Astrocyte (in vitro differentiated cells and primary cell): Measurements from ENCODE around the gene LRCH1. TPM values are rescaled to one million over a fixed set of nuclear protein-coding genes. Genes with fewer than 3 reads are reported as not detected.

Experiments used
- DNase-seq: peaks from one replicate; pipeline ENCODE4 v3.0.0-alpha.2; 2010; ENCODE audit warnings: low read depth
- FAIRE-seq: peaks from 2 replicates; lab custom pipeline; 2011; peaks lifted over from hg19 to GRCh38; lab: Jason Lieb, UNC
- H2AFZ ChIP-seq: 2 replicates; pipeline ENCODE4 v1.6.0; 2012; ENCODE audit warnings: low read depth, low read length, inconsistent platforms
- H3K27ac ChIP-seq: 2 replicates; pipeline ENCODE4 v1.5.1; 2011; ENCODE audit warnings: low read depth, low read length, inconsistent platforms
- H3K27me3 ChIP-seq: 2 replicates; pipeline ENCODE4 v1.6.0; 2011; ENCODE audit warnings: low read length, inconsistent platforms; ENCODE audit not compliant: insufficient read depth
- H3K36me3 ChIP-seq: 2 replicates; pipeline ENCODE4 v1.5.1; 2011; ENCODE audit warnings: low read length, inconsistent platforms; ENCODE audit not compliant: insufficient read depth
- H3K4me1 ChIP-seq: 2 replicates; pipeline ENCODE4 v1.5.1; 2011; ENCODE audit warnings: low read length, inconsistent platforms; ENCODE audit not compliant: insufficient read depth
- H3K4me2 ChIP-seq: 2 replicates; pipeline ENCODE4 v1.6.0; 2012; ENCODE audit warnings: low read length, inconsistent platforms
- H3K4me3 ChIP-seq: 2 replicates; pipeline ENCODE4 v1.5.1; 2011; ENCODE audit warnings: low read depth, mild to moderate bottlenecking, low read length, inconsistent platforms; ENCODE audit not compliant: insufficient read depth
- H3K79me2 ChIP-seq: 2 replicates; pipeline ENCODE4 v1.6.0; 2012; ENCODE audit warnings: mild to moderate bottlenecking, low read length, inconsistent platforms; ENCODE audit not compliant: insufficient read depth
- H3K9ac ChIP-seq: 2 replicates; pipeline ENCODE4 v1.6.0; 2012; ENCODE audit warnings: mild to moderate bottlenecking, low read length, inconsistent platforms
- H3K9me3 ChIP-seq: 2 replicates; pipeline ENCODE4 v1.5.1; 2012; ENCODE audit warnings: low read depth, mild to moderate bottlenecking, low read length, inconsistent platforms; ENCODE audit not compliant: insufficient read depth
- H4K20me1 ChIP-seq: 2 replicates; pipeline ENCODE4 v1.6.0; 2012; ENCODE audit warnings: low read length, inconsistent platforms; ENCODE audit not compliant: insufficient read depth
- H3K27ac Mint-ChIP-seq: one replicate; pipeline ENCODE4 v1.8.0; 2021; ENCODE audit warnings: mild to moderate bottlenecking, mixed read lengths; ENCODE audit not compliant: unreplicated experiment
- H3K27me3 Mint-ChIP-seq: one replicate; pipeline ENCODE4 v1.8.0; 2021; ENCODE audit warnings: low read depth, mixed read lengths; ENCODE audit not compliant: unreplicated experiment
- H3K36me3 Mint-ChIP-seq: one replicate; pipeline ENCODE4 v1.8.0; 2021; ENCODE audit warnings: low read depth, mixed read lengths; ENCODE audit not compliant: unreplicated experiment
- H3K4me1 Mint-ChIP-seq: one replicate; pipeline ENCODE4 v1.8.0; 2021; ENCODE audit warnings: low read depth, mixed read lengths; ENCODE audit not compliant: unreplicated experiment
- H3K4me3 Mint-ChIP-seq: one replicate; pipeline ENCODE4 v1.8.0; 2021; ENCODE audit warnings: mild to moderate bottlenecking, moderate library complexity, mixed read lengths; ENCODE audit not compliant: unreplicated experiment
- H3K9me3 Mint-ChIP-seq: one replicate; pipeline ENCODE4 v1.8.0; 2021; ENCODE audit warnings: mild to moderate bottlenecking, mixed read lengths; ENCODE audit not compliant: unreplicated experiment
- CTCF ChIP-seq: IDR thresholded peaks from 2 replicates; pipeline ENCODE4 v1.5.1; 2011; ENCODE audit warnings: low read depth, mild to moderate bottlenecking, inconsistent platforms, low read length, moderate library complexity; ENCODE audit not compliant: insufficient read depth
- EZH2 ChIP-seq: IDR thresholded peaks from 2 replicates; pipeline ENCODE4 v1.6.1; 2012; ENCODE audit warnings: mild to moderate bottlenecking, low read length, inconsistent platforms; ENCODE audit not compliant: insufficient read depth
- total RNA-seq: library from RNA; stranded (reverse); gene quantifications from 2 replicates; pipeline ENCODE4 v1.2.1, GENCODE V29; 2021

LRCH1 gene
- total RNA-seq, 1 donor from 2014 or later: 17.7 TPM

- TF ChIP-seq CTCF (no peak), EZH2 (no peak)
Observed at GRCh38 chr13:46544208-46544607, 8.8 kb upstream of the LRCH1 start.

GRCh38 chr13:46544811-46545210, 8.2 kb upstream of the LRCH1 start:
- Histone ChIP-seq H3K4me3 (no peak overlapping the region), H4K20me1 (no peaks in the 10 kb centered on the region), H3K4me2 (no peak overlapping the region), H3K36me3 (no peaks in the 10 kb centered on the region), H3K4me1 (no peaks in the 10 kb centered on the region), H3K79me2 (no peaks in the 10 kb centered on the region), H2AFZ (no peak overlapping the region), H3K27me3 (no peaks in the 10 kb centered on the region), H3K27ac (no peak overlapping the region), H3K9ac (no peak overlapping the region), H3K9me3 (no peaks in the 10 kb centered on the region)
- Mint-ChIP-seq H3K36me3 (no peaks in the 10 kb centered on the region), H3K9me3 (no peaks in the 10 kb centered on the region), H3K4me3 (no peak overlapping the region), H3K27me3 (peaks cover 6% of the 10 kb centered on the region), H3K27ac (no peak overlapping the region), H3K4me1 (no peaks in the 10 kb centered on the region)
- DNase-seq (no peak), FAIRE-seq (no peak)
- TF ChIP-seq EZH2 (no peak), CTCF (no peak)

More at GRCh38 chr13:46544208-46544607, 8.8 kb upstream of the LRCH1 start:
- H3K9ac ChIP-seq: no peak overlapping the region
- H3K36me3 ChIP-seq: no peaks in the 10 kb centered on the region
- Mint-ChIP-seq H3K27me3 (peaks cover 6% of the 10 kb centered on the region), H3K36me3 (no peaks in the 10 kb centered on the region), H3K9me3 (no peaks in the 10 kb centered on the region), H3K4me3 (no peak overlapping the region), H3K27ac (no peak overlapping the region), H3K4me1 (no peaks in the 10 kb centered on the region)
- no peaks in the 10 kb centered on the region for H3K27me3 ChIP-seq
- no peaks in the 10 kb centered on the region for H3K4me1 ChIP-seq
- H4K20me1 ChIP-seq: no peaks in the 10 kb centered on the region
- no peak overlapping the region for H3K27ac ChIP-seq
- H3K4me3 ChIP-seq: no peak overlapping the region
- FAIRE-seq (no peak), DNase-seq (no peak)
- no peaks in the 10 kb centered on the region for H3K79me2 ChIP-seq
- H3K4me2 ChIP-seq: no peak overlapping the region
- H3K9me3 ChIP-seq: no peaks in the 10 kb centered on the region
- H2AFZ ChIP-seq: no peak overlapping the region

- Histone ChIP-seq H3K4me2 (no peak overlapping the region), H3K9ac (no peak overlapping the region), H3K4me3 (no peak overlapping the region), H3K36me3 (no peaks in the 10 kb centered on the region), H3K9me3 (no peaks in the 10 kb centered on the region), H3K27ac (no peak overlapping the region), H3K27me3 (no peaks in the 10 kb centered on the region), H3K79me2 (no peaks in the 10 kb centered on the region), H3K4me1 (no peaks in the 10 kb centered on the region), H4K20me1 (no peaks in the 10 kb centered on the region), H2AFZ (no peak overlapping the region)
- H3K4me1 Mint-ChIP-seq: peaks cover 3% of the 10 kb centered on the region
- DNase-seq (no peak), FAIRE-seq (no peak)
- TF ChIP-seq CTCF: no peak
- no peak overlapping the region for H3K4me3 Mint-ChIP-seq
- peaks cover 6% of the 10 kb centered on the region for H3K27me3 Mint-ChIP-seq
- H3K36me3 Mint-ChIP-seq: no peaks in the 10 kb centered on the region
- H3K9me3 Mint-ChIP-seq: no peaks in the 10 kb centered on the region
- no peak overlapping the region for H3K27ac Mint-ChIP-seq
Observed at GRCh38 chr13:46546084-46546768, 6.7 kb upstream of the LRCH1 start.
